ENCODE results near the gene WSCD2. TPM values are rescaled to one million over a fixed set of nuclear protein-coding genes. Genes with fewer than 3 reads are reported as not detected.

Gene WSCD2
- polyA plus RNA-seq, 1 of the 3 experiments (the other 2 are of a cell fraction): 0.03 TPM

- H3K4me2 ChIP-seq: no peak overlapping the region
- no peaks in the 10 kb centered on the region for H3K79me2 ChIP-seq (ENCODE audit: insufficient read depth)
- H3K9me3 ChIP-seq: no peaks in the 10 kb centered on the region
- no peaks in the 10 kb centered on the region for H3K36me3 ChIP-seq (replicated peaks in 1 of 2; ENCODE audit: control insufficient read depth in 1 of 2, insufficient read depth in 2 of 2, low read length in 1 of 2)
- no peaks in the 10 kb centered on the region for H3K27me3 ChIP-seq (ENCODE audit: insufficient read depth)
- no peak for TF ChIP-seq FOXJ3 (CRISPR knock-in tag; IDR thresholded peaks at IDR 0.05)
- no peak for TF ChIP-seq NFIC (IDR thresholded peaks at IDR 0.05; ENCODE audit: borderline replicate concordance)
- TF ChIP-seq PBX3 (IDR thresholded peaks at IDR 0.05): no peak
- TF ChIP-seq RCOR1 (IDR thresholded peaks at IDR 0.05; ENCODE audit: low read length): no peak
- no peak for TF ChIP-seq MEF2A (IDR thresholded peaks at IDR 0.05; ENCODE audit: borderline replicate concordance, low read depth)
- no peak overlapping the region for H3K9ac ChIP-seq
- H4K20me1 ChIP-seq (ENCODE audit: insufficient read depth): no peaks in the 10 kb centered on the region
- H3K4me3 ChIP-seq (ENCODE audit: low read depth in 2 of 2, low read length in 1 of 2): no peak overlapping the region
- H2AFZ ChIP-seq (ENCODE audit: low read depth): no peak overlapping the region
- CTCF ChIA-PET: interaction anchor here (1.0 kb wide), 1 partner anchor 245 kb away, joined by 3 read pairs; no protein-coding TSS in a partner anchor
- H3K4me1 ChIP-seq (ENCODE audit: control insufficient read depth in 1 of 2, insufficient read depth in 2 of 2, low read depth in 1 of 2, low read length in 1 of 2): peaks cover 0 to 28% of the 10 kb centered on the region in 2 experiments; a peak in 3 of 4 replicates
- 0 out of 2 replicates have a peak, but pooled peaks cover 3% of the 10 kb centered on the region for H3K9me2 ChIP-seq
- WGBS (ENCODE audit: low lambda C conversion rate): 18% methylated on average over 4 of the region's 4 CpGs
- H3K27ac ChIP-seq (ENCODE audit: low read depth in 2 of 2, low read length in 1 of 2): peak overlapping the region in 1 of 2 experiments; percentile 95; a peak in 2 of 4 replicates
- H3F3A ChIP-seq (replicated peaks; ENCODE audit: insufficient read depth): no peaks in the 10 kb centered on the region
- DNase-seq: no peak
- POLR2A ChIA-PET: no interaction called here
Measured at GRCh38 chr12:108267450-108267849, 138.4 kb downstream of the WSCD2 start.

GRCh38 chr12:108268397-108268796 is 139.3 kb downstream of the WSCD2 start:
- H3K9me2 ChIP-seq: 0 out of 2 replicates have a peak, but pooled peaks cover 3% of the 10 kb centered on the region
- CTCF ChIA-PET: interaction anchor here (0.6 to 1.0 kb wide), 3 partner anchors 77 to 340 kb away, joined by 3 to 4 read pairs (median 3); no protein-coding TSS in a partner anchor
- no peak overlapping the region for H3K9ac ChIP-seq
- H3K79me2 ChIP-seq (ENCODE audit: insufficient read depth): no peaks in the 10 kb centered on the region
- WGBS (ENCODE audit: low lambda C conversion rate): 6% methylated on average over 1 of the region's 1 CpG
- peaks cover 0 to 38% of the 10 kb centered on the region in 2 experiments; a peak in 3 of 4 replicates for H3K4me1 ChIP-seq (ENCODE audit: control insufficient read depth in 1 of 2, insufficient read depth in 2 of 2, low read depth in 1 of 2, low read length in 1 of 2)
- H3K27ac ChIP-seq (ENCODE audit: low read depth in 2 of 2, low read length in 1 of 2): peak overlapping the region in 1 of 2 experiments; percentile 95; a peak in 2 of 4 replicates
- H3K4me2 ChIP-seq: no peak overlapping the region
- no peaks in the 10 kb centered on the region for H4K20me1 ChIP-seq (ENCODE audit: insufficient read depth)
- no peaks in the 10 kb centered on the region for H3K36me3 ChIP-seq (replicated peaks in 1 of 2; ENCODE audit: control insufficient read depth in 1 of 2, insufficient read depth in 2 of 2, low read length in 1 of 2)
- DNase-seq: no peak
- TF ChIP-seq JUND (IDR thresholded peaks at IDR 0.05) (no peak), GABPA (IDR thresholded peaks at IDR 0.05; ENCODE audit: low read depth) (no peak), SMC3 (IDR thresholded peaks at IDR 0.05; ENCODE audit: low read depth, low read length) (no peak), ELF1 (IDR thresholded peaks at IDR 0.05) (no peak), MAX (IDR thresholded peaks at IDR 0.05; ENCODE audit: low read depth) (no peak), USF2 (IDR thresholded peaks at IDR 0.05; ENCODE audit: borderline replicate concordance, low read depth, low read length) (no peak), MEF2A (IDR thresholded peaks at IDR 0.05; ENCODE audit: borderline replicate concordance, low read depth) (no peak), SIN3A (IDR thresholded peaks at IDR 0.05; ENCODE audit: borderline replicate concordance, low read depth, low read length) (no peak), FOXJ3 (CRISPR knock-in tag; IDR thresholded peaks at IDR 0.05) (no peak), RXRA (IDR thresholded peaks at IDR 0.05; ENCODE audit: borderline replicate concordance, low read depth) (no peak), REST (IDR thresholded peaks at IDR 0.05; ENCODE audit: low read depth, low read length) (no peak), FOSL2 (IDR thresholded peaks at IDR 0.05; ENCODE audit: borderline replicate concordance, low read depth) (no peak)
- H3K9me3 ChIP-seq: no peaks in the 10 kb centered on the region
- H3K4me3 ChIP-seq (ENCODE audit: low read depth in 2 of 2, low read length in 1 of 2): no peak overlapping the region
- POLR2A ChIA-PET: no interaction called here
- no peak overlapping the region for H2AFZ ChIP-seq (ENCODE audit: low read depth)
- H3F3A ChIP-seq (replicated peaks; ENCODE audit: insufficient read depth): no peaks in the 10 kb centered on the region
- H3K27me3 ChIP-seq (ENCODE audit: insufficient read depth): no peaks in the 10 kb centered on the region

Measured in SK-N-SH (cell line).